ENCODE measurements around the gene PTX3. TPM values are rescaled to one million over a fixed set of nuclear protein-coding genes. Genes with fewer than 3 reads are reported as not detected.

The PTX3 gene
- total RNA-seq, 4 donors from 2014 or later = 2.1 to 132 (median 5.1) TPM

DNA sequence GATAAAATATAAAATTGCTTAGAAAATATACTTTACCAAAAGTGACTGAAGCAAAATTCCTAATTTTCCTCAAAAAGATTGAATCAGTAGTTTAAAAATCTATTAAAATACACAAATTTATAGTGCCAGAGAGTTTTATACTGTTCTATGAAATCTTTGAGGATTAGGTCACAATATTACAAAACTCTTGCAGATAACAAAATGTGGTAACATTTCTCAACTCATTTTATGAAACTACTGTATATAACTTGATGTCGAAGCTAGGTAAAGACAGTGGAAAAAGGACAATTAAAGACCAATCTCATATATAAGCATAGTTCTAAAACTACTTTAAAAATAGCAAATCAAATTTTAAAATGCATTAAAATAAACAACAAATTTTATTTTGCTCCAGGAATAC is 50.7 kb downstream of the PTX3 start:
- WGBS = 79% methylated on average over 1 of the region's 1 CpG
- DNase-seq (ENCODE audit: extremely low spot score) = no peak
- H3K36me3 ChIP-seq = no peaks in the 10 kb centered on the region
- H3K9me3 ChIP-seq = no peaks in the 10 kb centered on the region
- no peak overlapping the region for H3K4me3 ChIP-seq
- H3K4me1 ChIP-seq = no peaks in the 10 kb centered on the region
- H3K27me3 ChIP-seq = peaks cover 0 to 1% (median 0%) of the 10 kb centered on the region in 4 donors
- TF ChIP-seq POLR2AphosphoS5 (IDR thresholded peaks at IDR 0.05) = no peak
- no peak for TF ChIP-seq POLR2A (IDR thresholded peaks at IDR 0.05; ENCODE audit: low read depth)
- TF ChIP-seq EP300 (IDR thresholded peaks at IDR 0.05) = no peak
- TF ChIP-seq, protein P1, sequence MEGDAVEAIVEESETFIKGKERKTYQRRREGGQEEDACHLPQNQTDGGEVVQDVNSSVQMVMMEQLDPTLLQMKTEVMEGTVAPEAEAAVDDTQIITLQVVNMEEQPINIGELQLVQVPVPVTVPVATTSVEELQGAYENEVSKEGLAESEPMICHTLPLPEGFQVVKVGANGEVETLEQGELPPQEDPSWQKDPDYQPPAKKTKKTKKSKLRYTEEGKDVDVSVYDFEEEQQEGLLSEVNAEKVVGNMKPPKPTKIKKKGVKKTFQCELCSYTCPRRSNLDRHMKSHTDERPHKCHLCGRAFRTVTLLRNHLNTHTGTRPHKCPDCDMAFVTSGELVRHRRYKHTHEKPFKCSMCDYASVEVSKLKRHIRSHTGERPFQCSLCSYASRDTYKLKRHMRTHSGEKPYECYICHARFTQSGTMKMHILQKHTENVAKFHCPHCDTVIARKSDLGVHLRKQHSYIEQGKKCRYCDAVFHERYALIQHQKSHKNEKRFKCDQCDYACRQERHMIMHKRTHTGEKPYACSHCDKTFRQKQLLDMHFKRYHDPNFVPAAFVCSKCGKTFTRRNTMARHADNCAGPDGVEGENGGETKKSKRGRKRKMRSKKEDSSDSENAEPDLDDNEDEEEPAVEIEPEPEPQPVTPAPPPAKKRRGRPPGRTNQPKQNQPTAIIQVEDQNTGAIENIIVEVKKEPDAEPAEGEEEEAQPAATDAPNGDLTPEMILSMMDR (IDR thresholded peaks at IDR 0.05) = no peak
- no peak overlapping the region for H3K27ac ChIP-seq (replicated peaks in 1 of 4)
- intact Hi-C loops (cut with DNase I) = no loop called here

DNA sequence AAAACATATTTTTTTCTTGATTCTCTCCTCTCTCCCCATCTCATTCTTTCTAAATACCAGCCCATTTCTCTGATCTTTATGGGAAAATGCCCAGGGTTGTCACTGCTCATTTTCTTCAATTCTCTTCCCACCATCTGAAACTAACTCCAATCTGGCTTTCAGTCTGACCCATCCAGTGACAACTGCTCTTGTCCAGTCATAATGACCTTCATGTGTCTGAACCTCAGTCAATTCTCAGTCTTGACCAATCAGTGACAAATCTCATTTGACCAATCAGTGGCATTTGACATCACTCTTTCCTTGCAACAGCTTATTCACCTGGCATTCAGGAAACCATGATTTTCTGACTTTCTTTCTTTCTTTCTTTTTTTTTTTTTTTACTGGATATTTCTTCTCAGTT is 51.5 kb downstream of the PTX3 start:
- TF ChIP-seq EP300 (IDR thresholded peaks at IDR 0.05) = no peak
- TF ChIP-seq POLR2A (IDR thresholded peaks at IDR 0.05; ENCODE audit: low read depth) = no peak
- no peak for TF ChIP-seq POLR2AphosphoS5 (IDR thresholded peaks at IDR 0.05)
- TF ChIP-seq, protein P1 (IDR thresholded peaks at IDR 0.05) = no peak
- DNase-seq (ENCODE audit: extremely low spot score) = no peak
- Histone ChIP-seq H3K27me3 (no peaks in the 10 kb centered on the region), H3K9me3 (no peaks in the 10 kb centered on the region), H3K27ac (replicated peaks in 1 of 4) (no peak overlapping the region), H3K4me1 (no peaks in the 10 kb centered on the region), H3K36me3 (no peaks in the 10 kb centered on the region), H3K4me3 (no peak overlapping the region)
- intact Hi-C loops (cut with DNase I) = no loop called here

DNA sequence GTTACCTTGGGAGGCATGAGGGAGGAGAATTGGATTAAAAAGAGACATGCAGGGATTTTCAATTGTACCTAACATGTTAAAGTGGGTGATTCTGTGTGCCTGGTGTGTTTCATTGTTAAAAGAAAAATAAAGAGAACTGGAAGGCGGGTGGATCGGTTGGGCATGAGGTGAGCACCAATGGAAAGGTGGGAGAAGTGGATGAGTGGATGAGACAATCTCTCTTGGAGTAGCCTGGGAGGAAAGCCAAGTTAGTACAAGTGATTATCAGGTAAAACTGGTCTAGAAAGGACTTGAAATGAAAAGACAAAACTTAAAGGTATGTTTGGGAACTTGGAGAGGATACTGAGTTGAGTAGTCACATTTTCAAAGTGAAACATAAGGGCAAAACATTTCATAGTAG is 54.5 kb downstream of the PTX3 start:
- intact Hi-C loops (cut with DNase I) = no loop called here
- TF ChIP-seq POLR2A (IDR thresholded peaks at IDR 0.05; ENCODE audit: low read depth) = no peak
- TF ChIP-seq, protein P1 (IDR thresholded peaks at IDR 0.05) = no peak
- no peak for TF ChIP-seq POLR2AphosphoS5 (IDR thresholded peaks at IDR 0.05)
- TF ChIP-seq EP300 (IDR thresholded peaks at IDR 0.05) = no peak
- no peaks in the 10 kb centered on the region for H3K9me3 ChIP-seq
- H3K27ac ChIP-seq (replicated peaks in 1 of 4) = no peak overlapping the region
- no peak for DNase-seq (ENCODE audit: extremely low spot score)
- no peak overlapping the region for H3K4me3 ChIP-seq
- no peaks in the 10 kb centered on the region for H3K4me1 ChIP-seq
- H3K36me3 ChIP-seq = no peaks in the 10 kb centered on the region
- WGBS = 94% methylated on average over 2 of the region's 2 CpGs
- H3K27me3 ChIP-seq = no peaks in the 10 kb centered on the region

Other genes with a start within 250 kb of the PTX3 start
- 1 to 10 TPM in 1 of 4 donors, under 1 TPM in 2, not detected in 1; 0.23 to 1.2 (median 0.52) TPM for gene VEPH1, start 66.6 kb downstream of the PTX3 start, total RNA-seq

All from esophagus muscularis mucosa (tissue), 4 donors.